GM13976 (cell line): ENCODE measurements around the gene PIP4K2A.

Source experiments
- DNase-seq: peaks from one replicate; pipeline ENCODE4 v3.0.0; 2012; ENCODE audit warnings: low spot score
- CTCF ChIP-seq: IDR thresholded peaks from 2 replicates; pipeline ENCODE4 v1.5.1; 2012; ENCODE audit warnings: borderline replicate concordance, mild to moderate bottlenecking; ENCODE audit not compliant: insufficient read depth; ENCODE audit errors: extremely low read depth, missing control alignments, control extremely low read depth
- in situ Hi-C: fragments of 300-500 bp; cut with MboI; formaldehyde crosslinking; loops from one replicate; pipeline ENCODE4 v1.12.0; 2022; ENCODE audit warnings: low sequenced_read_pairs, mixed read lengths, inconsistent platforms; ENCODE audit not compliant: unreplicated experiment

Gene PIP4K2A

DNA sequence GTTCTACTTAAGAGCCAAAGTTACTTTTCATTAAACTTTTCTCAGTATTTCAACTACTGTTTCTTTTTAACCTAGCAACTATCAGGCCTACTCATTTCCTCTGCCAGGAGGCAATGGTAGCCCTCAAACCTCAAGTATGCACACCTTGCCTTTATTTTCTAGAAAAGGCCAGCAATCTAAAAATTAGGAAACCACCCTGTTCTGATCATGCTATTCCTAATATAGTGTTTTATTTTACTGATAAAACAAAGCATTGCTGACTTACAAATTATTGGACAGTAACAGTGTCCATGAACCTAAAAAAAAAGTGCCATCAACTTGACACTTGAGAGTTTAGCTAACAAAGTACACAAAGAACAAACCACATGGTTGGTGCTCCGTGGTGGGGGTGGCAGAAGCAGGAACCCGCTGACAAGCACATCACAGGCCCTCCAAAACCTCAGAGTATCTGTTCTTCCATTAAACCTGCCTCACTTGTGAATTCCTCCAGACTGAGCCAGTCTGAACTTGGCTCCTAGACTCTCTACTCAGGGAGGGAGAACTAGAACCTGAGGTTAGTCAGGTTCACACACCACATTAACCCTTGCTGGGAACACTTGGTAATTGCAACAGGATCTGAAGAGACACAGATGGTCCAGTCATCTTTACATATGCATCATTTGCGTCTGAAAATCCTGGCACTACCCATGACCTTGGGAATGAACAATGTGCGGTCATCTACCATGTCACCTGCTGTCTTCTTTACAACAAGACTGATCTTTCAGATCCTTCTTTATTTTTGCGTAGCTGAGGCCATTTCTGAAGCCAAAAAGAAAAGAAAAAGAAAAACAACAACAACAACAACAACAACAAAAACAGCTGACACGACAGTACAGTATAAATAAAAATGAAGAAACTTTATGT lies 31.9 kb downstream of the PIP4K2A start:
- no peak for DNase-seq
- TF ChIP-seq CTCF, result no peak
- in situ Hi-C loops, result no loop called here

GRCh38 chr10:22681783-22682183 lies 32.6 kb downstream of the PIP4K2A start:
- TF ChIP-seq CTCF, result no peak
- no peak for DNase-seq
- in situ Hi-C loops, result no loop called here

DNA sequence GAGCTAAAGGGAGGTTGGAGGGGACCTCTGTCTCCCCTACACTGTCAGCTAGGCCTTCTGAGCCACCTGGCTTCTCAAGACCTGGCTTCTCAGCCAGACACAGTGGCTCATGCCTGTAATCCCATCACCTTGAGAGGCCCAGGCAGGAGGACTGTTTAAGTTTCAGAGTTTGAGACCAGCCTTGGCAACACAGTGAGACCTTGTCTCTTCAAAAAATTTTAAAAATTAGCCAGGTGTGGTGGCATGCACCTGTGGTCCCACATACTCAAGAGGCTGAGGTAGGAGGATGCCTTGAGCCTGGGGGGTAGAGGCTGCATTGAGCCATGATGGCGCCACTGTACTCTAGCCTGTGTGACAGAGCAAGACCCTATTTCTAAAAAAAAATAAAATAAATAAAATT lies 33.1 kb downstream of the PIP4K2A start:
- no peak for TF ChIP-seq CTCF
- DNase-seq, result no peak
- in situ Hi-C loops, result no loop called here

- no peak for TF ChIP-seq CTCF
- no peak for DNase-seq
- in situ Hi-C loops, result no loop called here
Measured at GRCh38 chr10:22679608-22680007, 34.8 kb downstream of the PIP4K2A start.

GRCh38 chr10:22677333-22677732 lies 37.0 kb downstream of the PIP4K2A start:
- DNase-seq, result no peak
- no peak for TF ChIP-seq CTCF
- in situ Hi-C loops, result no loop called here

- no peak for TF ChIP-seq CTCF
- DNase-seq, result no peak
- in situ Hi-C loops, result no loop called here
Measured at GRCh38 chr10:22676435-22676834, 37.9 kb downstream of the PIP4K2A start.

DNA sequence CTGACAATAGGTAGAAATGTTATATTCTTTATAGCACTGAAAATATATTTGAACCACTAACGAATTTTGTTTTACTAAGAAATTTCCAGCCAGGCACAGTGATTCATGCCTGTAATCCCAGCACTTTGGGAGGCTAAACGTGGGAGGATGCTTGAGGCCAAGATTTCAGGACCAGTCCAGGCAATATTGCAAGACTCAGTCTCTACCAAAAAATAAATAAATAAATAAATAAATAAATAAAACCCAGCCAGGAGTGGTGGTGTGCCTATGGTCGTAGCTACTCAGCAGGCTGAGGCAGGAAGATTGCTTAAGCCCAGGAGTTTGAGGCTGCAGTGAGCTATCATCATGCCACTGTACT lies 39.8 kb downstream of the PIP4K2A start:
- in situ Hi-C loops, result no loop called here
- TF ChIP-seq CTCF, result no peak
- DNase-seq, result no peak
